Activated T-cell treated with anti-CD3 and anti-CD28 coated beads for 24 hours (primary cell): Measurements from ENCODE around the gene APBA2.
"Not testable (repeated sequence)": the region's sequence is repeated elsewhere in the genome, so short reads cannot be mapped to it uniquely, and the experiment has no call there.

Experiments used
- DNase-seq: peaks from one replicate; pipeline ENCODE4 v3.0.0-alpha.2; 2020; ENCODE audit warnings: low read depth

The APBA2 gene

DNA sequence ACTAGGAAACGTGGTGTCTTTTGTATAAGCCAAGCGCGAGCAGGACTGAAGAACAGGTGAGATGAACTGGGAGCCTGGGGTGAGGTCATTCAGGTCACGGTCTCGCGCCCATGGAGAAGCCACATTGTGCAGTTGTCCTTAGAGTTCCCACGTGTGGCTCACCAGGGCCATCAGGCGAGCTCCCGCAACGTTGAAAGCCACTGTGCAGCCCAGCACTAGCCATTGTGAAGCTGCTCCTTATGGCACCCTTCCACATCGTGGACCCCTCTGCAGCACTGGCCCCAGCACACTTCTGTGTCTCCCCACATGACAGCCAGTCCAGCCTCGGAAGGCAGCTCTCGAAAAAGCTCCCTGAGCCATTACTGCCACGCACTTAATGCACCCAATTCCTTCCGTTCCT lies 7.6 kb upstream of the APBA2 start:
- no peak for DNase-seq

DNA sequence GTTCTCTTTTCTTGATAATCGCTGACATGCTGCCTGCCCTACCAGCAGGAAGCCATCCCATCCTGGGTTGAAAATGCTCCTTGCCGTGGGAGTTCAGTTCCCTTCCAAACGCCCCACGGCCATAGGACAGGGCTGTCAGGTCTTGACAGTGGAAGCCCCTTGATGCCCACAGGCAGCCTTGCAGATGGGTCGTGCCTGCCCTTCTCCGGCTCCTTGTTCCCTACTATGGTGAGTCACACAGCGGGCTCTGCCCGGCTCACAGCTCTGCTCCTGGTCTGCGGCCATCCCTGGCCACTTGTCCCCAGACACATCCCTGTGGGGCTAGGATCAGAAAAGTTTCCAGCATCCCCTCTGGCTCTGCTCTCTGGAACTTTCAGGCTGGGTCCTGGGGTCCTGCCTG lies 6.2 kb upstream of the APBA2 start:
- DNase-seq: no peak

DNA sequence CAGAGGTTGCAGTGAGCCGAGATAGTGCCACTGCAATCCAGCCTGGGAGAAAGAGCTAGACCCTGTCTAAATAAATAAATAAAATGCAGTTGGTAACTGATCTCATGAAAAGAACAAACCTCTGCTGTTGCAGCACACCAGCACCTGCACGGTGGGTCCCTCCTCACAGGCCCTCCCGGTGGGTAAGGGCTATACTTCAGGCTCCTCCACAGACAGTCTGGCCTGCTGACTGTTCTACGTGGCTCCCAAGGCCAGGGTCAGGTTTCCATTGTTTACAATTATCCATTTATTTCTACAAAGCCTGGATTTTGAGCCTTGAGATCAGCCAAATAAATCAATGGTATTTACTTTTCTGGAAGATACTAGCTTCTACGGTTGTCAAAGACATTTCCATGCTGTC lies 5.1 kb upstream of the APBA2 start:
- no peak for DNase-seq

DNA sequence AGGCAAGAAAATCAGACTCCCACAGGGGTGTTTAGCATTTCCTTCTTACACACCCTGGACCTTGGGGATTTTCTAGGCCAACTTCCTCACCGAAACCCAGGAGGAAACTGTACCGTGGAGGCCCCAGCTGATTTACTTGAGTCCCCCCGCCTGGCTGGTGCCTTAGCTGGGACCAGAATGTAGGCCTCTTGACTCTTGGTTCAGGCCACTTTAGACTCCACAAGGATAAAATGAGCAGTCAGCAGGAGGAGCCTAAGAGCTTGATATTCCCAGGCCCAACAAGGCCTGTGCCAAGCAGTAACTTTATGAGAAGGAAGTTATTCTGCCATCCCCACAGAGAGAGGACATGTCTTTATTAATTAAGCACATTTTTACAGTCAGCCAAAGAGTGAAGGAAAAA lies 4.6 kb upstream of the APBA2 start:
- DNase-seq: no peak

DNA sequence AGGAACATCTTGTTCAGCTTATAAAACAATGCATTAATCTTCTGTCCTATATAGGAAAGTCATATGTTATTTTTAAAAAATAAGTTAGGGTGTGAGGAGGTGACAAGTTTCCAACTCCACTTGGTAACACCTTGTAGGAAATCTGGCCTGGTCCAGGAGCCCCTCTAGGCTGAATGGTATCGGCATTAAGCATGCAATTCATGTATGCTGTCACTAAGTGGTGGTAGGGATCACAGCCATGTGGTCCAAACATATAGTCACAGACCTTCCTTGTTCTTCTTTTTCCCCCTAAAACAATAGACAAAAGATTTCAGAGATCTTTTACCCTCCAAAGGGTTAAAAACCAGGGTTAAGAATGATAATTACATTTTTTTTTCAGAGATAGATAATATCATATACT lies 4.2 kb upstream of the APBA2 start:
- DNase-seq: no peak

DNA sequence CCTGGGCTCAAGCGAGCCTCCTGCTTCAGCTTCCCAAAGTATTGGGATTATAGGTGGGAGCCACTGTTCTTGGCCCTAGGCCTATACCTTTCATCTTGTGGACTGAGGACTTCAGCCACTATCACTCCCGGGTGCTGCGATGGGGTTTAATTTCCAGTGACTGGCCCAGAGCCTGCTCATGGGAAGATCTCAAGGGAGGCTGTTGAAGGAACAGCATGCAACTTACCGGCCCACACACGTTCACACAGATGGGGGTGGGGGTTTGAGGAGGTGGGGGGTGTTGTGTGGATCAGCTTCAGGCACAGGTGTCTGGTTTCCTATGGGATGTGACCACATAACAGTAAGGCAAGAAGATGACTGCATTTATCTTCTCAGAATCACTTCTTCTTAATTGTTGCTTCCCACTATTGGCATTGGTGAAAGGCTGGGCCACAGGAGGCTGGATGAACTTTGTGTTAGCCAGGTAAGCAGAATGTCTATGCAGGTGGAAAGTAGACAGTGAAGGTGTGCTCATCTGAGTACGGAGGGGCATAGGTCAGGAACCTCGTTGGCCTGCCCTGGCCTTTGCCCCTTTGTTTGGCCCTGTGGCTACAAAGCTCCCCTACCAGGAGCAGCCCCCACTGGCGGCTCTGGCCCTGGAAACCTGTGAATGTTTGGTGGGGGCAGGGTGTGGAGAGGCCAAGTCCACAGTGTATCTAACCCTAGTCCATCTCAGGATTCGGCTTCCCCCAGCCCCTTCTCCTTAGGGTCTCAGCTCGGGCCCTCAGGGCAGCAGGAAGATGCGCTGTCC lies 1.4 kb upstream of the APBA2 start:
- no peak for DNase-seq

DNA sequence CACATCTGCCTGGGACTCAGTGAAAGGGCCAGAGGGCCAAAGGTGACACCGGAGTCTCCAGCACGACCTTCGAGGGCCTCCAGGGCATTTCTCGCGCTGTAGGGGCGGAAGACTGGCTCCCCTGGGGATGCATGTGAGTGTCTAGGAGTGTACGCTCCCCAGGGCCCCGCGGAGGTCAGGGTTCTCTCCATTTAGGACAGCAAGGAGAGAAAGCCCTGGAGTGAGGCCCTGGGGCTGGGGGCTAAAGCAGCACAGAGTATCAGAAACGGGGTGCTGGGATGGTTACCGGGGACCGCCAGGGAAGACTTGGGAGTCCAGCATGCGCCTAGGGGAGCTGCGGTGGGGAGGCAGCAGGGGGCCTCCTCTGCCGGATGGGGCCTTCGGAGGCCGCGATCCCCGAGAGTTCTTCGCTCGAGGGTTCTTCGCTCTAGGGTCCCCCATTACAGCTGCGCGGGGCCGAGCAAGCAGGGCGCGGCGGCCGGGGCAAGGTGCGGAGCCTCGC lies 595 bp upstream of the APBA2 start:
- no peak for DNase-seq

DNA sequence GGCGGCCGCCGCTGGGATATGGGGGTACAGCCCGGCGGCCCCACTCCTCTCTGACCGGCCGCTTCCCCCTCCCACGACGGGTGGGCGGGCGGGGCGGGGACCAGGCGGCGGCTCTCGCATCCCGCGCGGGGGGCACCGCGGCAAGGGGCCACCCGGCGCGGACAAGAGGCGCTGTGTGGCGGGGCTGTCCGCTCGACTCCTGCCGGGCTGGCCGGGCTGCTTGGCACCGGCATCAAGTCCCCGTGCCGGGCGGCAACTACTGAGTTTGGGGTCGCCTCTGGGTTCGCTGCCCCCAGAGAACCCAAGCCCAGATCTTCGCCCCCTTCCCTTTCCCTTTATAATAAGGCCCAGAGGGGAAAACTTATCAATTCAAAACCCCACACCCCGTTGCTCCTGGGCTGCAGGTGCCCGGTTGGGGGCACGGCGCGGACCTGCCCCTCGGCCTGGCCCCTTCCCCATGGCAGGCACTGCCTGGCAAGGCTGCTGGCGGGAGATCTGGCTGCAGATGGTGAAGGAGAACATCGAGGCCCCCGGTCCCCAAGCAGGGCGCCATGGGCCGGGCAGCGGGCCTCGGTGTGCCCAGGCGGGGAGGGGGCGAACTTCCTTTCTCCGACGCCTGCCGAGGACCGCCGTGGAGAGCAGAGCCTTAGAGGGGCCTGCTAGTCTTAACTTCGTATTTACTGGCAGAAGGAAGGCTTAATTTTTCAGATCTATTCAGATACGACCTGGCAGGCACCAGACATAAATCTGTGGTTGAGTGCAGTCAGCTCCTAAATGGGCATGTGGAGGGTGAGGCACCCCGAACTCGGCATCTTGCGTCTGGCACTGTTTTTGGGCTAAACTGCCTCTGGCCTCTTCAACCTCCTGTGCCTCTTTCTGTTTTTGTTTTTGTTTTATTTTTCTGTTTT lies 911 bp downstream of the APBA2 start:
- no peak for DNase-seq

DNA sequence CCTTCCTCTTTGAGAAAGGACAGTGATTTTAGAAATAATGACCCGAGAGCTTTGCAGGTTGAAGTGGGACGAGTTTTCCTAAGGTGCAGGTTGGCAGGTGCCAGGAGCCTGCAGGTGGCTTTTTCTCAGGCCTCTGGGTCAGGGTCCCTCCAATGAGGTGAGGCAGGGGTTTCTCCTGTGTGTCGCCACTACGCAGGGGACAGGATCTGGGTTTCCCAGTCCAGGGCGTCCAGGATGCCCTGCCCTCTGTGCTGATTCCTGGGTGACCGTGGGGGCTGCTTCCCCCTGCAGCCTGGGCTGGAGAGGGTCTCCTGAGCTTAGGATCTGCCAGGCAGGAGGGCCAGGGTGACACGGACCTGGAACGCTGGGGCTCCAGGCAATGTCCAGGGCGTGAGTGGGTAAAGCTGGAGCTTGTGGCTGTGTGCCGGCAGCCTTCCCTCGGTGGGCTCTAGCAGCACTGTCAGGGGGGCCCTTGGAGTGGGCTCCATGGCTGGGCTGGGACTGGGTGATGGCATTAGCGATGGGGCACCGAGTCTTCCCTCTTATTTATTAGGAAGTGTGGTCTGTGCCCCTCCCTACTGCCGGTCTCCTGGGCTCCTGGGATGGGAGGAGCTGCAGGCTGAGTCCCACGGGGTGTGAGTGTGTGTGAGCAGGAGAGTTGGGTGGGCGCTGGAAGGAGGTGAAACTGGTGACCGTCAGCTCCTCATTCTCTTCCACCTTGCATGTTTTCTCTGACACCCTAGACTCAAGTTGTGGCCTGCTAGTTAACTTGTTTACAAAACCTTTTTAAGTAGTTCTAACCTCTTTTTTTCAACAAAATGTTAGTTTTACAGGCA lies 1.8 kb downstream of the APBA2 start:
- DNase-seq: no peak

DNA sequence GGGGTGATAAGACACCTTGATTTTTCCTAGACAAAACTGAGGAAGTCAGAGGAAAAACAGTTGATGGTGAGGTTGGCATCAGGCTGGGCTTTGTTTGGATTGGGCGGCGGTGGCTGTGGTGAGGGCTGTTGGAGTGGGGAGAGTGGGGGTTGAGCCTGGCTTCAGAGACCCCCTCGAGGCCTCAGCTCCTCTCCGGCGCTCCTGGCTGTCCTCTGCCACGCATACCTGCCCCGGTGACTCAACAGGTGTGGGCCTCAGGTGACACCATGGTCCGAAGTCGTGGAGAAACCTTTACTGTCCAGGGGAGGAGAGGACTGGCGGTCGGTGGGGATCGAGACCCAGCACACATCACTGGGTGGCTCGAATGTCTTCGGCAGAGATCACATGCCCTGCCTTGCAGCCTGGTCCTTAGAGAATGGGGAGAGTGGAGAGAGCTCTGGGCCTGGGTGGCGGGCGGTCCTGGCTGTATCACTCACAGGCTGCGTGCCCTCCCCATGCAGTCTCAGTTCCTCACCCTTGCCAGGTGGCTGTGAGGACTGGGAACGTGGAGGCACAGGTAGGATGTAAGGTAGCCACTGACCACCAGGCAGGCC lies 2.6 kb downstream of the APBA2 start:
- DNase-seq: no peak

DNA sequence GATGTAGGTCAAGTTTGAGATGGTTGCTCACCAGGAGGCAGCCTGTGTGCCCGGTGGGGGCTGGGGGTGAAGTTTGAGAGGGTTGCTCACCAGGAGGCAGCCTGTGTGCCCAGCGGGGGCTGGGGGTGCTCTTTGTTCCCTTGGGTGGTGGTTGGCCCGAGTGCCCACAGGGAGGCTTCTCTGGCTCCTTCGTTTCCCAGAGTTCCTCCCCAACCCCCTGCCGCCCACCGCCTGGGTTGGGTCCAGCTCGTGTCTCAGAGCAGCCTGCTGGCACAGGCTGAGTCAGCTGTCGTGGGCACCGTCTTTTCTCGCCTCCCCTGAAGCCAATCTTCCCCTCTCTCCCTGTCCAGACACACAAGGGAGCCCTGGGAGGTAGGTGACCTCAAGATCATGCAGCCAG lies 3.1 kb downstream of the APBA2 start:
- no peak for DNase-seq

DNA sequence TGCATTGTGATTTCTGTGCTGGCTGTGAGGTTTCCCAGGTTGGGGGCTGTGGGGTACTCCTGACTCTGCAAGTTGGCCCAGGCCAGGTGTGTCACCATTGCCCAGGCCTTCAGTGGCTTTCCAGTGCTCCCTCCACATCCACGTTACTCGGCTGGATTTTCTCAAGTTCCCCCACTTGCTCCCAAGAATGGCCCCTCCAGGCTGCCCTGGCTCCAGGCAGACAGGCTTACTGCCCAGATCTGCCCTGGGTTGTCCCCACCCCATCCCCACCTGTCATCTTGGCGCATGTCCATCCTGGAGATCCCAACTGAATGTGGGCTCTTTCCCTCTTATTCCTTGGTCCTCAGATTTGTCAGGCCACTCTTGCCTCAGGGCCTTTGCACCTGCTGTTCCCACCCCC lies 3.6 kb downstream of the APBA2 start:
- no peak for DNase-seq

DNA sequence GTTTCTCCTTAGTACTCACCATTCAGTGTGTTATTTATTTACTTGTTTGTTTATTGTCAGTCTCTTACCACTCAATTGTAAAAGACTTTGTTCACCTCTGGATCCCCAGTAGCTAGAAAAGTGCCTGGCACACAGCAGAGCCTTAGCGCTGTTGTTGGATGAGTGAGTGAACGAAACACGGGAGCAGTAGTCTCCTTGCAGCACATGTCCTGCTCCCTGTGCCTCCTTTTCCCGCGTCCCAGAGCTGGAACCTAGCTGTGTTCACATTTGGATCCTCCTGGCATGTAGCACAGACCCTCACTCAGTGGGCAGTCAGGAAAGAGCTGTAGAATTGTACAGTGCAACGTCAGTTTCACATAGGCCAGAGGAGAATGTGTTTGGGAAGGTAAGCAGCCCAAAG lies 4.1 kb downstream of the APBA2 start:
- not testable (repeated sequence) for DNase-seq

DNA sequence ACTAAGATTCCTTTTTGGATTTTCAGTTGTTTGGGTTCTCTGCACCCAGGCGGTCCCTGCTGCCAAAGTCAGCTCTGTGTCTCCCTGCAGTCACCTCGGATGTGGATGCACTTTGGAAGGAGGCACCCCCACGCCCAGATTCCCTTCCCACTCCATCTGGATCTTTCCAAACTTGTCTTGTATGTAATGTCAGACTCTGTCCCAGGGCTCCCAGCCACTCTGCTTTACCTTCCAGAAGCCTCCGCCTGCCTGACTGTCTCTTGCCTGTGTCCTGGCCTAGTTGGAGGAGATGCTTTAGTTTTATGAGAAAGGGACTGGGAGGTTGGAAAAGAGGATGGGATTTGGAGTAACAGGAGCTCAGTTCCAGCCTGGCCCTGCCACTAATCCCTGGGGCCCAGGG lies 4.5 kb downstream of the APBA2 start:
- not testable (repeated sequence) for DNase-seq

DNA sequence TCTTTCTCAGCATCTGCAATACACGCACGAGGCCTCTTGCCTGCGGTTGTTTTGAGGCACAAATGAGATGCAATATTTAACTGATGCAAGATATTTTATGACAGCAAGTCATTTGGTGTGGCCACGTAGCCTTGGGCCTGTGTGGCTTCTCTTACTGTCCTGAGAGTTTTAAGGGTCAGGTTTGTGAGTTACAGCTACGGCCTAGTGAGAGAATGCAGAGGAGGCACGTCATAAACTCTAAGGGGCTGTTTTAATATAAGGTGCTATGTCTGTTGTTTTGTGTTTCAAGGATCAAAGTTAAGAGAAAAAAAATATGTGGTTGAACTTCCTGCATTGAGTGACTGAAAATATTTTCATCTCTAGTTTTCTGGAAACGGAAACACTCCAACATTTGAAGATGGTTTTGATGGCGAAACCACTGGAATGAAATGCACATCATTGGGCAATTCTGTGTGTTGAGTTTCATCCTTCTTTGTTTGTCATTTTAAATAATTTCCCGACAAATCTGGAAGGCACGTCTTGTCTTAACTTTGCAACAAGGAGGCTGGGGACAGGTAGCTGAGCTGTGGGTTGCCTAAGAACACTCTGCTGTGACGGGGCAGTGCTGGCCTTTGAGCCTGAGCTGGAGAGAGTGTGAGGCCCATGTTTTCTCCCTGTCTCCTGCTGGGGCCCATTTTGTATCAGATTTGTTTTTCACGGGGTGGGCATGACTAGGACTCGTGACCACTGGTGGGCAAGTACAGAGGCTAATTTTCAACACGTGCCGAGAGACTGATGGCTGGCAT lies 5.1 kb downstream of the APBA2 start:
- DNase-seq: no peak

DNA sequence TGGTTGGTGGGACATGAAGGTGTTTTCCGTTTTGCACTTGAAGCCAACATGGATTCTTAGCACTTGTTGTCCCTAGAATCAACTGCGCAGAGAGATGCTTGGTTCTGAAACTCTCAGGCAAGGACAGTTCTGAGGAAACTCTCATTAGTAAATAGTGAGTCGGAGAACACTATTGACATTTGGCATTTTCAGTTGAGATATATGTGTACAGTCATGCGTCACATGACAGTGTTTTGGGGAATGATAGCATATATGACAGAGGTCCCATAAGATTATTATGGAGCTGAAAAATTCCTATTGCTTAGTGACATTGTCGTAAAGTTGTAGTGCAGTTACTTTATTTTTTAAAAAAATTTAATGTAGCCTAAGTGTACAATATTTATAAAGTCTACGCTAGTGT lies 5.8 kb downstream of the APBA2 start:
- no peak for DNase-seq

DNA sequence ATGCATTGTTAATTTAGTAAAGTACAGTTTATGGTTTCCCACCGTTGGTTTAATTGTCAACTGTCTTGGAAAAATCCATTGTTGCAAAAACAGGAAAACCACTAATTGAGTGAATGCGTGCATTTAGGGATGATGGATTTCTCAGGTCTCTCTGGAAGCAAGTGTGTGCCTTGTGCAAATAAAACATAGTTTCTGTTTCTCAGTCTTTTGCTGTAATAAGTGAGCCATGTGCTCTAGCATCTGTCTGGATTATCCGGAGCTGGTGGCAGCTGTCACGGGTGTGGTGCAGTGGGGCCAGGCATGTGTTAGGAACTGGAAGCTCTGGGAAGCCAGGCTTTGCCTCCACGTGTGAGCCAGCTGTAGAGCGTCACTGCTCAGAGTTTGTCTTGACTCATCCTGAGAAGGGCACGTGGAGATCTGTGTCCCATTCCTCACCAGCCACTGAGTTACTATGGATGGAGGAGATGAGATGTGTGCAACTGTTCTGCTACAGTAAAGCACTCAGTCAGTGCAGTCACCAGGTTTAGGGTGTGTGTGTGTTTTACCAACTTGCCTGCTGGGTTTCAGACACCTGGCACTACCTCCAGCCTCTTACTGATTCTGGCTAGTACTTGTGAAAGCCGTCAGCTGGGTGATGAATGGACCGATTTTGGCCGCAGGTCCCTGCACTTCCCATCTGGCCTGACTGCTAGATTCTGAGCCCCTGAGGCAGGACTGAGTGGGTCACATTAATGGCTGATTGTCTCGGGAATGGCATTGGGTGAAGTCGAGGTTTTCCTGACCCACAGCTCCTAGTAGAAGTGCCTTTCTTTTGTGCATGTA lies 7.2 kb downstream of the APBA2 start:
- DNase-seq: no peak

DNA sequence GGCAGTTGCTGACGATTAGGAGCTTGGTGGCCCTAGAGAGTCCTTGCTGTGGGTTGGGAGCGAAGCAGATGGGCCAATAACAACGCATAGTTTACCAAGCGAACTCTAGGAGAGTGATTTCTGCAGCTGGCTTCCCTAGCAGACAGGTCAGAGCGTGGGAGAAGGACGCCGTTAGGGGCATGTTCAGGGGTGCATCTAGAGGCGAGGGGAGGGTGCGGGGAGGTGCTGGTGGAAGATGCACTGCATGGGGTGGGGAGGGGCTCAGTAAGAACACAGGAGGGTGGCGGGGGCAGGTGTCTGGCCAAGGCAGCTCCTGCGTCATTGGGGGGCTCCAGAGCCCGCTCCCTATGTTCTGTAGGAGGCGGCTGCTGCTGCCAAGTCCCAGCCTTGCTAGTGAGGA lies 8.9 kb downstream of the APBA2 start:
- DNase-seq: no peak

DNA sequence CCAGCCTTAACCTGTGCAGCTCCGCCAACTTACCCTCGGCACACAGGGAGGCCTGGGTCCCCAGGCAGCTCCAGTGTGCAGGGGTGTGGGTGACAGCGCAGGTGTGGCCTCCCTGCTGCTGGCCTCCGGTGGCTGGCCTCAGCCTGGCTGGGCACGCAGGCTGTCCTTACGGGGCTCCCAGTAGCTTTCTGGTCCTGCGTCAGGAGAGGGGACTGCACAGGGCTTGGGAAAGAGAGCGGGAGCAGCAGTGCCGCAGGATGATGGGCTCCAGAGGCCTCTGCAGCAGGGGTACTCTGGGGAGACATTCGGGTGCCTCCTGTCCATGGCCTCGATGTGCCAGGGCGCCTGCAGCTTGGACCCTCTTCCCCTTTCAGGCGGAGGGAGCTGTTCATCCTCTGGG lies 9.4 kb downstream of the APBA2 start:
- DNase-seq: no peak

DNA sequence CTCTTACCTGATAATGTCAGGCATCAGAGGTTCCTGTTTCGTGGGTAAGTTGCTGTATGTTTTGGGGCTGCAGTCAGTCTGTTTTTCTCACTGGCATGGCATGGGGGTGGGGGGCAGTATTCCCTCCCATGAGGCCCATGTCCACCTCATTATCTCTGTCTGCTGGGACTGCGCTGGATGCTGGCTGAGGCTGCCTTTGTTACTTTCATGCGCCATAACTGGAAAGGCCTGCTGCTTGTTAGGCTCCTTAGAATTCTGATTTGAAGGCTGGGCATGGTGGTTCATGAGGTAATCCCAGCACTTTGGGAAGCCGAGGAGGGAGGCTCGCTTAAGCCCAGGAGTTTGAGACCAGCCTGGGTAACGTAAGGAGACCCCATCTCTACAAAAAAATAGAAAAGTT lies 9.8 kb downstream of the APBA2 start:
- no peak for DNase-seq
